ENCODE results near the gene GPC3.

DNA sequence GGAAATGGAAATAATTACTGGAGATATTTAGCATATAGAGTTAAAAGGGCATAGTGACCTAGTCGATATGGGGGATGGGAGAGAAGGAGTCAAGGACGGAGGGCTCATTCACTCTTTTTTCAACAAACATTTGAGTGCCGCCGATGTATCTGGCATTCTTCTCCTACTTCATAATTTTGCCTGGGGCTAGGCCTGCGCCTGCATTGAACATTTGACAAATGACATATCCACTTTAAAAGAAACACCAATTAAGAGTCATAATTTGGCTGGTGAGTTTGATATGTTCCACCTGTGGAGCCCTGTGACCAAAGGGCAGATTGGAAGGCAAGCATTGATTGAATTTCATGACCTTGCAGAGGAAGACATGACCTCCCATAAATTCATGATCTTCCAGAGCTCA lies 2.6 kb upstream of the GPC3 start:
- no peak for TF ChIP-seq LEF1 (IDR thresholded peaks at IDR 0.05; ENCODE audit: borderline replicate concordance)
- no peak for TF ChIP-seq SUZ12 (IDR thresholded peaks at IDR 0.05)
- TF ChIP-seq SP1 (IDR thresholded peaks at IDR 0.05), result no peak
- TF ChIP-seq FOXK2 (IDR thresholded peaks at IDR 0.05), result no peak
- no peak for TF ChIP-seq FOXM1 (IDR thresholded peaks at IDR 0.05; ENCODE audit: borderline replicate concordance)
- no peak for TF ChIP-seq TARDBP (IDR thresholded peaks at IDR 0.05)
- TF ChIP-seq ZNF384 (IDR thresholded peaks at IDR 0.05), result no peak
- peak; percentile 49; the same call in 1 of the 2 replicates for TF ChIP-seq CTBP1 (IDR thresholded peaks at IDR 0.05; ENCODE audit: borderline replicate concordance)
- TF ChIP-seq ARNT (IDR thresholded peaks at IDR 0.05), result no peak
- no peak for TF ChIP-seq L3MBTL2 (conservative IDR thresholded peaks at IDR 0.05)
- no peak for TF ChIP-seq BHLHE40 (IDR thresholded peaks at IDR 0.05; ENCODE audit: borderline replicate concordance)

Data from HEK293T (cell line).